K562 (cell line): Measurements from ENCODE around the gene KCNK6. TPM values are rescaled to one million over a fixed set of nuclear protein-coding genes. Genes with fewer than 3 reads are reported as not detected.

Experiments used
- CBFB ChIP-seq: sonication (generic); formaldehyde crosslinking; IDR thresholded peaks from 2 replicates; pipeline ENCODE4 v1.4.0; 2020; ENCODE audit warnings: mild to moderate bottlenecking, missing genetic modification reagents
- COPS2 ChIP-seq: fragments of 450-650 bp; conservative IDR thresholded peaks from 2 replicates; pipeline ENCODE4 v1.6.1; 2016; ENCODE audit warnings: mild to moderate bottlenecking, moderate library complexity
- DEAF1 ChIP-seq: fragments of 450-650 bp; formaldehyde crosslinking; IDR thresholded peaks from 2 replicates; pipeline ENCODE4 v1.4.0; 2020; ENCODE audit warnings: mild to moderate bottlenecking, moderate library complexity
- HNRNPK ChIP-seq: fragments of 200-400 bp; formaldehyde crosslinking; IDR thresholded peaks from one replicate; pipeline ENCODE4 v1.6.1; 2018; ENCODE audit warnings: mild to moderate bottlenecking, low read depth, low read length; ENCODE audit not compliant: poor library complexity, severe bottlenecking
- IRF2 ChIP-seq: sonication (generic); formaldehyde crosslinking; IDR thresholded peaks from 2 replicates; pipeline ENCODE4 v1.8.1; 2022; ENCODE audit warnings: mild to moderate bottlenecking, missing genetic modification reagents
- KHSRP ChIP-seq: fragments of 450-650 bp; IDR thresholded peaks from 2 replicates; pipeline ENCODE4 v1.6.1; 2017
- KLF16 ChIP-seq: IDR thresholded peaks from 2 replicates; pipeline ENCODE4 v1.6.1; 2016; ENCODE audit warnings: antibody characterized with exemption
- POLR2AphosphoS2 ChIP-seq: IDR thresholded peaks from 2 replicates; pipeline ENCODE4 v1.6.1; 2012; ENCODE audit warnings: low read length, improper control_type of control experiment
- RBBP5 ChIP-seq: fragments of 200-600 bp; sonication (generic); IDR thresholded peaks from 2 replicates; pipeline ENCODE4 v1.6.1; 2012; ENCODE audit warnings: borderline replicate concordance, mild to moderate bottlenecking, low read length, control low read depth, inconsistent platforms; ENCODE audit not compliant: insufficient read depth, poor library complexity, severe bottlenecking
- TEAD2 ChIP-seq: fragments of 450-650 bp; IDR thresholded peaks from 2 replicates; pipeline ENCODE4 v1.6.1; 2016; ENCODE audit warnings: missing genetic modification characterization, control low read depth, missing compliant biosample characterization
- TRIM24 ChIP-seq, 2 experiments: fragments of 450-650 bp; IDR thresholded peaks; 2 replicates each; pipeline ENCODE4 v1.6.1; 2016
- ZFP30 ChIP-seq: fragments of 250-450 bp; sonication (Bioruptor Pico); IDR thresholded peaks from 2 replicates; pipeline ENCODE4 v1.8.0; 2022; ENCODE audit warnings: moderate library complexity, mild to moderate bottlenecking, inconsistent platforms, borderline replicate concordance
- ZNF146 ChIP-seq: IDR thresholded peaks from one replicate; pipeline ENCODE4 v1.6.1; 2018; ENCODE audit warnings: missing compliant biosample characterization; ENCODE audit not compliant: unreplicated experiment
- polyA plus RNA-seq, 8 experiments: library from polyadenylated mRNA; depleted of rRNA in 4 of 8; stranded (reverse) in 5 of 8; unstranded in 3 of 8; fragments of >200 nt; fragmentation: Nextera tagmentation in 2 of 8; fragmentation: Illumina TruSeq in 1 of 8; extraction: Ambion mirVana in 2 of 8; extraction: Trizol in 1 of 8; gene quantifications; 2 replicates each; pipeline versions ENCODE4 v1.2.1 to v1.2.3, GENCODE V29; 2011 to 2014; ENCODE audit warnings: inconsistent platforms in 1 of 8, missing spikeins in 1 of 8
- total RNA-seq, 7 experiments: library from RNA; depleted of rRNA in 6 of 7; stranded (reverse); fragments of >200 nt in 6 of 7; fragmentation: Illumina TruSeq in 2 of 7; extraction: Trizol in 2 of 7; gene quantifications; 2 replicates each; pipeline versions ENCODE4 v1.2.1 to v1.2.3, GENCODE V29; 2011 to 2021; ENCODE audit warnings: low replicate concordance in 1 of 7
- TF ChIP-seq, protein P1 (sequence below): fragments of 450-650 bp; formaldehyde crosslinking; IDR thresholded peaks from 2 replicates; pipeline ENCODE4 v1.4.0; 2020; ENCODE audit warnings: mild to moderate bottlenecking, moderate library complexity
- TF ChIP-seq, protein P2 (sequence below): IDR thresholded peaks from 2 replicates; pipeline ENCODE4 v1.6.1; 2012; ENCODE audit warnings: low read depth, low read length, improper control_type of control experiment, borderline replicate concordance

The KCNK6 gene
- total and polyA plus RNA-seq, 9 of the 15 experiments (the other 6 are each of a cell fraction or from before 2014, with no cell fraction given): 0.05 to 0.42 (median 0.15) TPM

DNA sequence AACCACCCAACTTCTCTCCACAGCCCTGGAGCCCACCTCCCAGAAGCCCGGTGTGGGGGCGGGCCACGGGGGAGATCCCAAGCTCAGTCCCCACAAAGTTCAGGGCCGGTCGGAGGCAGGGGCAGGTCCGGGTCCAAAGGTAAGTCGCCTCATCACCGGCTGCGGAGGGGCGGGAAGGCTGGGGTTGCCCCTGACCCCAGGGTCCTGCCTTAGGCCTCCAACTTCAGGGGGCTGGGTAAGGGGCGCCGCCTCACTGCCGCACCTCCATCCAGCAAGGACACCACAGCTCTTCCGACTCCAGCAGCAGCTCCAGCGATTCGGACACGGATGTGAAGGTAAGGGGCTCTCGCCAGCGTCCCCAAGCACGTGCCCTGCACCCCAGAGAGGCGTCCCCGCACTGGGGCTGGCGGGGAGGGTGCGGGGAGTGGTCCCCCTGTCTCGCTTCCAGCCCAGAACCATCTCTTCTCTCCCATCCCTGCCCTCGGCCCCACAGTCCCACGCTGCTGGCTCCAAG lies 15.2 kb upstream of the KCNK6 start (continued):
- TF ChIP-seq DEAF1 (CRISPR knock-in tag) (no peak), CBFB (CRISPR knock-in tag) (0 out of 2 replicates have a peak, but pooled peaks have one; percentile 28), ZFP30 (CRISPR knock-in tag) (no peak), ZNF146 (CRISPR knock-in tag) (no peak), RBBP5 (no peak), POLR2AphosphoS2 (no peak), KHSRP (no peak), COPS2 (no peak), KLF16 (no peak), TRIM24 (IDR thresholded peaks at IDR 0.05) (no peak), TEAD2 (tag) (no peak), HNRNPK (no peak), IRF2 (no peak)
- TF ChIP-seq, protein P1, sequence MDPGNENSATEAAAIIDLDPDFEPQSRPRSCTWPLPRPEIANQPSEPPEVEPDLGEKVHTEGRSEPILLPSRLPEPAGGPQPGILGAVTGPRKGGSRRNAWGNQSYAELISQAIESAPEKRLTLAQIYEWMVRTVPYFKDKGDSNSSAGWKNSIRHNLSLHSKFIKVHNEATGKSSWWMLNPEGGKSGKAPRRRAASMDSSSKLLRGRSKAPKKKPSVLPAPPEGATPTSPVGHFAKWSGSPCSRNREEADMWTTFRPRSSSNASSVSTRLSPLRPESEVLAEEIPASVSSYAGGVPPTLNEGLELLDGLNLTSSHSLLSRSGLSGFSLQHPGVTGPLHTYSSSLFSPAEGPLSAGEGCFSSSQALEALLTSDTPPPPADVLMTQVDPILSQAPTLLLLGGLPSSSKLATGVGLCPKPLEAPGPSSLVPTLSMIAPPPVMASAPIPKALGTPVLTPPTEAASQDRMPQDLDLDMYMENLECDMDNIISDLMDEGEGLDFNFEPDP (CRISPR knock-in tag): no peak
- TF ChIP-seq, protein P2, sequence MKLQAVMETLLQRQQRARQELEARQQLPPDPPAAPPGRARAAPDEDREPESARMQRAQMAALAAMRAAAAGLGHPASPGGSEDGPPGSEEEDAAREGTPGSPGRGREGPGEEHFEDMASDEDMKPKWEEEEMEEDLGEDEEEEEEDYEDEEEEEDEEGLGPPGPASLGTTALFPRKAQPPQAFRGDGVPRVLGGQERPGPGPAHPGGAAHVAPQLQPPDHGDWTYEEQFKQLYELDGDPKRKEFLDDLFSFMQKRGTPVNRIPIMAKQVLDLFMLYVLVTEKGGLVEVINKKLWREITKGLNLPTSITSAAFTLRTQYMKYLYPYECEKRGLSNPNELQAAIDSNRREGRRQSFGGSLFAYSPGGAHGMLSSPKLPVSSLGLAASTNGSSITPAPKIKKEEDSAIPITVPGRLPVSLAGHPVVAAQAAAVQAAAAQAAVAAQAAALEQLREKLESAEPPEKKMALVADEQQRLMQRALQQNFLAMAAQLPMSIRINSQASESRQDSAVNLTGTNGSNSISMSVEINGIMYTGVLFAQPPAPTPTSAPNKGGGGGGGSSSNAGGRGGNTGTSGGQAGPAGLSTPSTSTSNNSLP: no peak
